ENCODE measurements around the gene APOO. TPM values are rescaled to one million over a fixed set of nuclear protein-coding genes. Genes with fewer than 3 reads are reported as not detected.

The APOO gene
- total RNA-seq, 1 donor from 2014 or later: 22.4 TPM

GRCh38 chrX:23802431-23802830 lies 105.3 kb downstream of the APOO start:
- intact Hi-C loops (cut with micrococcal nuclease): no loop called here
- peaks cover 12% of the 10 kb centered on the region for H3K4me1 Mint-ChIP-seq (ENCODE audit: low read depth)
- H3K4me3 Mint-ChIP-seq (ENCODE audit: low read depth): no peak overlapping the region
- no peak for DNase-seq (ENCODE audit: low spot score)
- H3K27ac Mint-ChIP-seq: no peak overlapping the region
- no peaks in the 10 kb centered on the region for H3K36me3 Mint-ChIP-seq (ENCODE audit: low read depth)
- H3K27me3 Mint-ChIP-seq (ENCODE audit: low read depth): no peaks in the 10 kb centered on the region
- H3K9me3 Mint-ChIP-seq: no peaks in the 10 kb centered on the region

- intact Hi-C loops (cut with micrococcal nuclease): no loop called here
- H3K36me3 Mint-ChIP-seq (ENCODE audit: low read depth): no peaks in the 10 kb centered on the region
- no peaks in the 10 kb centered on the region for H3K9me3 Mint-ChIP-seq
- DNase-seq (ENCODE audit: low spot score): no peak
- no peak overlapping the region for H3K4me3 Mint-ChIP-seq (ENCODE audit: low read depth)
- no peaks in the 10 kb centered on the region for H3K27me3 Mint-ChIP-seq (ENCODE audit: low read depth)
- no peak overlapping the region for H3K27ac Mint-ChIP-seq
- peaks cover 13% of the 10 kb centered on the region for H3K4me1 Mint-ChIP-seq (ENCODE audit: low read depth)
Observed at GRCh38 chrX:23799469-23800065, 108.2 kb downstream of the APOO start.

GRCh38 chrX:23797371-23798128 lies 110.2 kb downstream of the APOO start:
- H3K4me1 Mint-ChIP-seq (ENCODE audit: low read depth): peaks cover 10% of the 10 kb centered on the region
- no peak overlapping the region for H3K4me3 Mint-ChIP-seq (ENCODE audit: low read depth)
- H3K36me3 Mint-ChIP-seq (ENCODE audit: low read depth): no peaks in the 10 kb centered on the region
- DNase-seq (ENCODE audit: low spot score): no peak
- no peak overlapping the region for H3K27ac Mint-ChIP-seq
- intact Hi-C loops (cut with micrococcal nuclease): no loop called here
- H3K27me3 Mint-ChIP-seq (ENCODE audit: low read depth): no peaks in the 10 kb centered on the region
- H3K9me3 Mint-ChIP-seq: no peaks in the 10 kb centered on the region

- peaks cover 6% of the 10 kb centered on the region for H3K4me1 Mint-ChIP-seq (ENCODE audit: low read depth)
- no peaks in the 10 kb centered on the region for H3K9me3 Mint-ChIP-seq
- intact Hi-C loops (cut with micrococcal nuclease): no loop called here
- H3K36me3 Mint-ChIP-seq (ENCODE audit: low read depth): no peaks in the 10 kb centered on the region
- no peak overlapping the region for H3K4me3 Mint-ChIP-seq (ENCODE audit: low read depth)
- no peak for DNase-seq (ENCODE audit: low spot score)
- no peaks in the 10 kb centered on the region for H3K27me3 Mint-ChIP-seq (ENCODE audit: low read depth)
- H3K27ac Mint-ChIP-seq: no peak overlapping the region
Observed at GRCh38 chrX:23795221-23795620, 112.5 kb downstream of the APOO start.

GRCh38 chrX:23792861-23793553 lies 114.7 kb downstream of the APOO start:
- Mint-ChIP-seq H3K4me1 (ENCODE audit: low read depth) (peaks cover 4% of the 10 kb centered on the region), H3K27ac (no peak overlapping the region), H3K27me3 (ENCODE audit: low read depth) (no peaks in the 10 kb centered on the region), H3K4me3 (ENCODE audit: low read depth) (no peak overlapping the region), H3K9me3 (no peaks in the 10 kb centered on the region), H3K36me3 (ENCODE audit: low read depth) (no peaks in the 10 kb centered on the region)
- no peak for DNase-seq (ENCODE audit: low spot score)
- intact Hi-C loops (cut with micrococcal nuclease): no loop called here

GRCh38 chrX:23790155-23790497 lies 117.6 kb downstream of the APOO start:
- no peaks in the 10 kb centered on the region for H3K9me3 Mint-ChIP-seq

GRCh38 chrX:23789386-23790154 lies 118.2 kb downstream of the APOO start:
- H3K9me3 Mint-ChIP-seq: no peaks in the 10 kb centered on the region
- H3K27ac Mint-ChIP-seq: no peak overlapping the region

More at GRCh38 chrX:23790155-23790497, 117.6 kb downstream of the APOO start:
- H3K4me1 Mint-ChIP-seq (ENCODE audit: low read depth): peaks cover 7% of the 10 kb centered on the region
- H3K4me3 Mint-ChIP-seq (ENCODE audit: low read depth): no peak overlapping the region
- no peaks in the 10 kb centered on the region for H3K27me3 Mint-ChIP-seq (ENCODE audit: low read depth)
- peaks cover 14% of the 10 kb centered on the region for H3K36me3 Mint-ChIP-seq (ENCODE audit: low read depth)
- no peak for DNase-seq (ENCODE audit: low spot score)
- intact Hi-C loops (cut with micrococcal nuclease): no loop called here
- H3K27ac Mint-ChIP-seq: no peak overlapping the region

GRCh38 chrX:23788946-23789345 lies 118.8 kb downstream of the APOO start:
- Mint-ChIP-seq H3K27ac (no peak overlapping the region), H3K4me3 (ENCODE audit: low read depth) (no peak overlapping the region), H3K4me1 (ENCODE audit: low read depth) (peaks cover 16% of the 10 kb centered on the region), H3K36me3 (ENCODE audit: low read depth) (peaks cover 26% of the 10 kb centered on the region), H3K9me3 (no peaks in the 10 kb centered on the region), H3K27me3 (ENCODE audit: low read depth) (no peaks in the 10 kb centered on the region)
- intact Hi-C loops (cut with micrococcal nuclease): no loop called here
- no peak for DNase-seq (ENCODE audit: low spot score)

More at GRCh38 chrX:23789386-23790154, 118.2 kb downstream of the APOO start:
- H3K4me3 Mint-ChIP-seq (ENCODE audit: low read depth): no peak overlapping the region
- H3K4me1 Mint-ChIP-seq (ENCODE audit: low read depth): peaks cover 10% of the 10 kb centered on the region
- no peak for DNase-seq (ENCODE audit: low spot score)
- intact Hi-C loops (cut with micrococcal nuclease): no loop called here
- peaks cover 20% of the 10 kb centered on the region for H3K36me3 Mint-ChIP-seq (ENCODE audit: low read depth)
- H3K27me3 Mint-ChIP-seq (ENCODE audit: low read depth): no peaks in the 10 kb centered on the region

GRCh38 chrX:23788521-23788920 lies 119.2 kb downstream of the APOO start:
- Mint-ChIP-seq H3K36me3 (ENCODE audit: low read depth) (peaks cover 29% of the 10 kb centered on the region), H3K9me3 (no peaks in the 10 kb centered on the region), H3K4me1 (ENCODE audit: low read depth) (peaks cover 18% of the 10 kb centered on the region), H3K27ac (no peak overlapping the region), H3K27me3 (ENCODE audit: low read depth) (no peaks in the 10 kb centered on the region), H3K4me3 (ENCODE audit: low read depth) (no peak overlapping the region)
- no peak for DNase-seq (ENCODE audit: low spot score)
- intact Hi-C loops (cut with micrococcal nuclease): no loop called here

GRCh38 chrX:23787745-23788118 lies 120.0 kb downstream of the APOO start:
- no peak overlapping the region for H3K4me3 Mint-ChIP-seq (ENCODE audit: low read depth)
- DNase-seq (ENCODE audit: low spot score): no peak
- no peaks in the 10 kb centered on the region for H3K9me3 Mint-ChIP-seq
- peaks cover 18% of the 10 kb centered on the region for H3K4me1 Mint-ChIP-seq (ENCODE audit: low read depth)
- peaks cover 29% of the 10 kb centered on the region for H3K36me3 Mint-ChIP-seq (ENCODE audit: low read depth)
- intact Hi-C loops (cut with micrococcal nuclease): no loop called here
- no peak overlapping the region for H3K27ac Mint-ChIP-seq
- H3K27me3 Mint-ChIP-seq (ENCODE audit: low read depth): no peaks in the 10 kb centered on the region

GRCh38 chrX:23786268-23786815 lies 121.4 kb downstream of the APOO start:
- intact Hi-C loops (cut with micrococcal nuclease): no loop called here
- no peak overlapping the region for H3K27ac Mint-ChIP-seq
- no peaks in the 10 kb centered on the region for H3K9me3 Mint-ChIP-seq
- no peaks in the 10 kb centered on the region for H3K27me3 Mint-ChIP-seq (ENCODE audit: low read depth)
- no peak overlapping the region for H3K4me3 Mint-ChIP-seq (ENCODE audit: low read depth)
- no peak for DNase-seq (ENCODE audit: low spot score)
- H3K4me1 Mint-ChIP-seq (ENCODE audit: low read depth): peaks cover 28% of the 10 kb centered on the region
- peaks cover 29% of the 10 kb centered on the region for H3K36me3 Mint-ChIP-seq (ENCODE audit: low read depth)

GRCh38 chrX:23785580-23785979 lies 122.2 kb downstream of the APOO start:
- Mint-ChIP-seq H3K4me3 (ENCODE audit: low read depth) (peak overlapping the region; percentile 8), H3K4me1 (ENCODE audit: low read depth) (peaks cover 28% of the 10 kb centered on the region), H3K9me3 (no peaks in the 10 kb centered on the region), H3K36me3 (ENCODE audit: low read depth) (peaks cover 29% of the 10 kb centered on the region), H3K27ac (no peak overlapping the region), H3K27me3 (ENCODE audit: low read depth) (no peaks in the 10 kb centered on the region)
- intact Hi-C loops (cut with micrococcal nuclease): no loop called here
- no peak for DNase-seq (ENCODE audit: low spot score)
